Esophagus muscularis mucosa (tissue), 3 donors: ENCODE measurements around the gene GPC5.

Experiments used
- CTCF ChIP-seq, 3 experiments: fragments of 200-600 bp in 2 of 3; fragments of 450-650 bp in 1 of 3; sonication (generic) in 2 of 3; IDR thresholded peaks; one replicate each; pipeline ENCODE4 v1.5.1; 2017 to 2019; ENCODE audit warnings: antibody characterized with exemption in 3 of 3, mild to moderate bottlenecking in 2 of 3, moderate library complexity in 1 of 3
- POLR2A ChIP-seq: fragments of 450-650 bp; IDR thresholded peaks from one replicate; pipeline ENCODE4 v1.6.1; 2017; ENCODE audit warnings: antibody characterized with exemption, moderate library complexity, mild to moderate bottlenecking, low read depth

- TF ChIP-seq POLR2A (no peak), CTCF (IDR thresholded peaks at IDR 0.05) (no peak)
These were observed 148.5 kb downstream of the GPC5 start for GRCh38 chr13:91546900-91547299.
